ENCODE data around the gene OR2M7.
"Not testable (repeated sequence)": the region's sequence is repeated elsewhere in the genome, so short reads cannot be mapped to it uniquely, and the experiment has no call there.

Gene OR2M7, protein sequence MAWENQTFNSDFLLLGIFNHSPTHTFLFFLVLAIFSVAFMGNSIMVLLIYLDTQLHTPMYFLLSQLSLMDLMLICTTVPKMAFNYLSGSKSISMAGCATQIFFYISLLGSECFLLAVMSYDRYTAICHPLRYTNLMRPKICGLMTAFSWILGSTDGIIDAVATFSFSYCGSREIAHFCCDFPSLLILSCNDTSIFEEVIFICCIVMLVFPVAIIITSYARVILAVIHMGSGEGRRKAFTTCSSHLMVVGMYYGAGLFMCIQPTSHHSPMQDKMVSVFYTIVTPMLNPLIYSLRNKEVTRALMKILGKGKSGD
- 0 reads per million in 4 experiments for total RNA-seq

DNA sequence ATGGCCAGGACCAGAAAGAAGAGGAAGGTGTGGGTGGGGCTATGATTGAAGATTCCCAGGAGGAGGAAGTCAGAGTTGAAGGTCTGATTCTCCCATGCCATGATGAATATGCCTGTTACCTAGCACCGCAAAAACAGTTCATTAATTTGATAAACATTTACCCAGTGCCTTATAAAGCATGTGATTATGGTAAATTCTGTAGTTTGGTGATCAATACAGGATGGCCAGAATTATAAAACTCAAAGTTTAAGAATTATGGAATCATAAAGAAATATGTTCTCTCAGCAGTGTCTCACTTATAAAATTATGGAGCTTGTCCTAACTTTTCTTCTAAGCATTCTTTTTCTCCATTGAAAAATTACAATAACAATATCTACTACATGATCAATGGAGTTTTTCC, at the start of gene OR2M7:
TSS of gene OR2M7 (minus strand) at position 101 of the 400 bp plus-strand sequence. CDS start at position 101, 0 bp downstream.
- no peak for DNase-seq

DNA sequence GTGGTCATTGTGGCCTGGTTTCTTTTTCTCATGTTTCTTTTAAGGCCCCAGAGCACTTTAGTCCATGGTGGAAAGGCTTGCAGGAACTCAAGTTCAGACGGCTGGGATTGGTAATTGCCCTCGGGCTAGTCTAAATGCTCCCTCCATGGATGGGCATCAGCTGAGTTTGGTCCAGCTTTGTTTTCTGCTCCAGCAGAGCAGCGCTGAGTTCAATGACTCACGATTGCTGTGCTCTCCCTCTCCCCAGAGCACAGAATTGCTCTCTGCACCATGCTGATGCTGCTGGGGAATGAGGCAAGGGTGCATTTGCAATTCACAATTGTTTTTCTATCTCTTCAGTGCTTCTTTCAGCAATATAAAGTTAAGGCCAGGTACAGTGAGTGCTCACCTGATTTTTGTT, 49.4 kb upstream of the OR2M7 start:
- no peak for DNase-seq

DNA sequence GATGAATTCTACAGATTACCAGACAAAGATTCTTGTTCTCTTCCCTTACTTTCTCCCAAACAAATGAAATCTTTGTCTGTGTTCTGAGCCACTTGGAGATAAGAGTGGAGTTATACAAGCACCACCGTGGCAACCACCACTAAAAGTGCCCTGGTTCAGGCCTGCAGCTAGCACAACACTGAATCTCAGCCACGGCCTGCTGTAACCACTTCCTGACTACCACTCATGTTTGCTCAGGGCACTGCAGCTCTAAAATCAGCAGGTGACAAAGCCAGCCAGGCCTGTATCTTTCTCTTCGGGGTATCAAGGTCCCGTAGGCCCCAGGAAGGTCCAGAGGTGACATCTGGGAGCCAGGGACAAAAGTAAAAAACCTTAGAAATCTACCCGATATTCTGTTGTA, 48.0 kb upstream of the OR2M7 start:
- DNase-seq = no peak

DNA sequence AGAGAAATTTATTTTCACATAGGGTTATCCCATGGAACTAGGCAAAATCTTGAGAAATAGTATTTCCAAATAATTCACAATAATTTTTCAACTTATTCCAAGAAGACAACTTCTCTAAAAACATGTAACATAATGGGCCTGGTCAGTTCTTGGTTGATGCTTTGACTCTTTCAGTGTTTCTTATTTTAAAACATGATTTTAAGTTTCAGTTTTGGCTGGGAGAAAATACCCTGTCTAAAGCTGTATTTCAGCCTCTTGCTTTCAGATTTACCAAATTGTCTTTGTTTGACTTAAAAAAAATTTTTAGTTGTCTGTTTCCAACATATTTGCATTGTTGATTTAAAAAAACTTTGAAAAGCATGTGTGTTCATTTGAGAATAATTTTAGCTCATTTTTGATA, 42.2 kb upstream of the OR2M7 start:
- no peak for DNase-seq

DNA sequence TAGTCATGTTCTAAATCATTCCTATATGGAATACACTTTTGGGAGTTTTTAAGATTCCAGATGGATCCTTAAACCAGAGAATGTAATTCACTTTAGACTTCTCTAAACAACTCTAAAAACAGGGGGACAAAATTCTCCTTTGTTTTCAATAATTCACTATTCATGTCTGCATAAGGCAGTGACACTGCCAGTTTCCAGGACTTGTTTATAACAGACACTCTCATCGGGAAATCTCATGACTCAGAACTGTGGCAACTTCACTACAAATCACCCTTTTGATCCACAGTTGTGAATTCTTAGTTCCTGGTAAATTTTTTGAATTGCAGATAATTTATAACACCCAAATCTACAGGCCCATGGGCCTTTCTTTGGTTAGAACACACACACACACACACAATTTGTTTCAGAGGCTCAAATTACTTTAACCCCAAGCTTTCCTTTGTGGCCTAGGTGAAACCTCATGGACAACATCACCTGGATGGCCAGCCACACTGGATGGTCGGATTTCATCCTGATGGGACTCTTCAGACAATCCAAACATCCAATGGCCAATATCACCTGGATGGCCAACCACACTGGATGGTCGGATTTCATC, 36.9 kb upstream of the OR2M7 start, which contains the start of gene OR2T4:
TSS of gene OR2T4 (plus strand) at position 545 of the 595 bp plus-strand sequence. CDS start at position 545, 0 bp downstream.
- no peak for DNase-seq

DNA sequence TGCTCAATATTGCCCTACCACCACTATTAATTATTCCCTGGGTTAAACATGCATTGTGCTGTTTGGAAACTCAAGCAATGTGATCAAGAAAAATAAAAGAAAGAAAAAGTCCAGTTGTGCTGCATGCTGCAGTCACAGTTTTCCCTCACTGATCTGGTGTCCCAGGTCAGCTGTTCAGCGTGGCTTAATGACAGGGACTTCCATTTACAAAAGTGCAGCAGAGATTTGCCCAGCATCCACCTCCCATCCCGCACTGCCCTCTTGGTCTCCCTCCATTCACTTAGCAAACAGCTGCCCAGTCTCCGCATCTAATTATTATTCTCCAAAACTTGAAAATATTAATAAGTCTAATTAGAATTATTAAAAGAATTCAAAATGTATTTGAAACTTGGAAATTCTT, 35.0 kb upstream of the OR2M7 start:
- DNase-seq = no peak

DNA sequence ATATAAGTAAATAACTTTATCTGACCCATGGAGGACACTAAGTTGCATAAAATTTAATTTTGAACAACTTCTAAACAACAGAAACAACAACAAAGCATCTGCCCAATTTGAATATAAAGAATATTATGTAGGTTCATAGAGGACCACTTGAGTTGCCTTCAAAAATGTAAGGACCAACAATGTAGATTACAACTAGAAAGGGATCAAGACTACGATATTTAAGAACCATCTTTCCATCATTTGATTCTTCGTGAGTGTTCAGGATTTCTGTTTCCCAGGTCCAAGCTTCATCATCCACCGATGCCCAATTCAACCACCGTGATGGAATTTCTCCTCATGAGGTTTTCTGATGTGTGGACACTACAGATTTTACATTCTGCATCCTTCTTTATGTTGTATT, 24.1 kb upstream of the OR2M7 start, which contains the start of gene OR14C36:
TSS of gene OR14C36 (plus strand) at position 301 of the 400 bp plus-strand sequence. CDS start at position 301, 0 bp downstream.
- no peak for DNase-seq

DNA sequence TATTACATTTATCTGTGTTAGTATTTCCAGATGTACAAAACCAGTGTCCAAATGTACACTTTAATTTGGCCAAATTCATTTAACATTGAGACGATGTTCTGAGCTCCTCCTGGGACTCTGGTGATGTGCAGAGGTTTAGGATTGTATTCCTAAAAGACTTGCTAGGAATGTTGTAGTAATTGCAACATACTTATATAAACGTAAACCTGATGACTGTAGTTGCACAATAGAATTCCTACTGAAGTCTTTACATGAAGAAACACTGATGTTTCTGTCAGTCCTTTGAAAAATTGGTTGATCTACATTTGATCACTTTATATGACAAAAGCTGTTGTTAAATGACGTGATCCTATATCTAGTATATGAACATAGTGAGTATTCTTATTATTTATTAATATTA, 19.1 kb upstream of the OR2M7 start:
- DNase-seq = no peak

DNA sequence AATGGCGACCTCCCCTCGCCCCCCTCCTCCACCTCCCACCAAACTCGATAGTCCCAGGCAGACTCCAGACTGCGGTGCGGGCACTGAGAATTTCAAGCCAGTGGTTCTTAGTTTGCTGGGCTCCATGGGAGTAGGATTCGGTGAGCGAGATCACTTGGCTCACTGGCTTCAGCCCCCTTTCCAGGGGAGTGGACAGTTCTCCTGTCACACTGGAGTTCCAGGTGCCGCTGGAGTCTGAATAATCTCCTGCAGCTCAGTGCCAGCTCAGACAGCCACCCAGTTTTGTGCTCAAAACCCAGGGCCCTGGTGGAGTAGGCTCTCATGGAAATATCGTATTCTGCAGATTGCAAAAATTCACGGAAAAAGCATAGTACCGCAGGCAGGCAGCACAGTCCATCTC, 7.6 kb downstream of the OR2M7 start:
- DNase-seq = no peak

DNA sequence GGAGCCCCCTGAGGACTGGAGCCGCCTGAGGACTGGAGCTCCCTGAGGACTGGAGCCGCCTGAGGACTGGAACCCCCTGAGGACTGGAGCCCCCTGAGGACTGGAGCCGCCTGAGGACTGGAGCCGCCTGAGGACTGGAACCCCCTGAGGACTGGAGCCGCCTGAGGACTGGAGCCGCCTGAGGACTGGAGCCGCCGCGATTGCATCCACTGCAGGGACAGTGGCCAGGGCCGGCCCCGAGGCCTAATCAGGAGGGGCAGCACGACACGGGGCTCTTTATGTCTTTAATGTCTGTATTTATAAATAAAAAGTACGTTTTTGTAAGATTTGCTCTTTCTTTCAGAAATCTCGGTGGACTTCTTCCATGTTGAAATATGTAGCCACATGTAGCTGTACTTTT, 17.6 kb downstream of the OR2M7 start:
- DNase-seq = not testable (repeated sequence)

DNA sequence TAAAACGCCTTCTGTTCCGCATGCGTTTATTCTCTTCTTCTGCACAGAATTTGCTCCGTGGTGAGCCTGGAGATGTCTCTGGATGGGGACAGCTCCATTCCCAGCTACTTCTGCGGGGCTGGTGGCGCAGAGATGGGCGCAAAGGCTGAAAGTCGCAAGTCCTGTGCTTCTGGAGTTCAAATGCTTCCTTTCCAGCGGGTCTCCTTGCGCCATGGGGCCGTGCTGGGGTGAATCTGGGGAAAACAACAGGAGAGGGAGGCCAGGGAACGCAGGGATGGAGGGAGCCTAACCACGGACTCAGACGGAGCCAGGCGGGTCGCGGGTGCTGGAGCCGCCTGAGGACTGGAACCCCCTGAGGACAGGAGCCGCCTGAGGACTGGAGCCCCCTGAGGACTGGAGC, 18.3 kb downstream of the OR2M7 start:
- no peak for DNase-seq

DNA sequence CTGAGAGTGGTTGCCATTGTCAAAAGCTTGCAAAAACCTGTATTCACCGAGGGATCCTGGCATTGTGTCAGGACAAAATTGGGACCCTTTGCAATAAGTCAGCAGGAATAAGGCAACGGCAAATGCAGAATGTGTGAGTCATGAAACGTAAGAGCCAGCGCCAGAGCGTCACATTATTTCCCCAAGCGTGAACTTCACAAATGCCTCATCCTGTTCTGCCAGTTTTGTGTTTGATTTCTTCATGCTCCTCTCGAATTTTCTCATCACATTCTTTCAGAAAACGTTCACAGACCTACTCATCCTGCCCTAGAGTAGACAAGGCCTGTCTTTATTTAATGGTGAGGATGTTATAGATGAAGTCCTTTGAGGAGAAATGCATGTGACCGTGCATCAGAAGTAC, 18.7 kb downstream of the OR2M7 start:
- DNase-seq = not testable (repeated sequence)

DNA sequence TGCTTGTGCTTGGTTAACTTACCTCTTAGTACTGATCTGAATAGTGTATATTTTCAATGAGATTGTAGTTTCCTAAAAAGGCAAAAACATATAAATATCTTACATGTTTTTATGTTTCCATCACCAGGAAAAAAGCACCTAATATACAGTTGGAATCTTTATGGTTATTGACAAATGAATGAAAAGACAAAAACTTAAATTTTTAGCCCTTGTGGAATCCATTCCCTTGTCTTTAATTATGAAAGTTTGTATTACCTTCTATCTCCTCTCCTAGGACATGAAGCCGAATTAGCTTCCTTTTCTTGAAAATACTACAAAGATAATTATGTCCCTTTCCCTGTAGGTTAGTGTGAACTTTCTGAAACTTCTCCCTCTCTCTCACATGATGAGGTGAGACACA, 21.0 kb downstream of the OR2M7 start, which contains the start of gene OR2T12:
TSS of gene OR2T12 (minus strand) at position 101 of the 400 bp plus-strand sequence. CDS start 7,846 bp downstream, outside the sequence.
- no peak for DNase-seq

DNA sequence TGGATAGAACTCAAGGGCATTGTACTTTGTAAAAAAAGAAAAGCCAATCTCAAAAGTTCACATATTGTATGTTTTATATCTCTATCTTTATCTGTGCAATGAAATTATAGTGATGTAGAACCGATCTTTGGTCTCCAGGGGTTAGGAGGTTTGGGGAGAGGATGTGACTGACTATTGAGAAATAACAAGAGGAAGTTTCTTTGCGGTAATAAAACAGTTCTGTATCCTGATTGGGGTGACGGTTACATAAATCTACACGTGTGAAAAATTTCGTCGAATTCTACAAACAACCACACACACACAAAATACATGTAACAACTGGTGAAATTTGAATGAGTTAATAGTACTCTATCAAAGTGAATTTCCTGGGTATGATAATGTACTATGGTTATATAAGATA, 36.0 kb downstream of the OR2M7 start:
- no peak for DNase-seq

DNA sequence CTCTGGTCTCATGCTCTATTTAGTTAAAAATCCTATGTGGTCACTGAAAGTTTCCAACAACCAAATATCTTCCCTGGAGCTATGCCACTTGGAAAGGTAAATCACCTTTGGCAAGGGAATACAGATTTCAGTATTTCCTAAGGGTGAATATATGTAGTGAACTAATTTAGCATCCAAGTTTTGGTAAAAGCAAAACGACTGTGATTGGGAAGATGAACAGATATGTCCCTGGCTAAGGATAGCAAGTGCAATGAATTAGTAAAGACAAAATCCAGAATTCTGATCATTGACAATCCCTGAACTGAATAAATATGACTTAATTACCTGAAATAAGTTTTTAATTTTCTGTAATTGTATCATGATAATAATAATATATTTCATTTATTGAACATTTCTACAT, 46.5 kb downstream of the OR2M7 start, which contains the start of gene OR2T33:
TSS of gene OR2T33 (minus strand) at position 101 of the 400 bp plus-strand sequence. CDS start 4,162 bp downstream, outside the sequence.
- DNase-seq = no peak

Data from effector CD8-positive, alpha-beta T cell (primary cell).